Suprapubic skin (tissue), 4 donors: ENCODE measurements around the gene DOCK11.

Experiments used
- CTCF ChIP-seq, 2 donors: fragments of 200-600 bp in 1 of 2; fragments of 450-650 bp in 1 of 2; sonication (generic) in 1 of 2; IDR thresholded peaks; one replicate each; pipeline ENCODE4 v1.5.1; 2016 to 2019; ENCODE audit warnings: antibody characterized with exemption in 2 of 2, mild to moderate bottlenecking in 1 of 2, moderate library complexity in 1 of 2
- EP300 ChIP-seq: sonication (generic); formaldehyde crosslinking; IDR thresholded peaks from one replicate; pipeline ENCODE4 v1.6.1; 2017; ENCODE audit warnings: antibody characterized with exemption
- POLR2A ChIP-seq, 2 donors: fragments of 450-650 bp; IDR thresholded peaks; one replicate each; pipeline ENCODE4 v1.6.1; 2017; ENCODE audit warnings: antibody characterized with exemption in 2 of 2, mild to moderate bottlenecking in 2 of 2, moderate library complexity in 2 of 2
- POLR2AphosphoS5 ChIP-seq, 3 donors: sonication (generic); formaldehyde crosslinking; IDR thresholded peaks; one replicate each; pipeline ENCODE4 v1.6.1; 2017; ENCODE audit warnings: antibody characterized with exemption in 3 of 3

- TF ChIP-seq CTCF (IDR thresholded peaks at IDR 0.05) (no peak), POLR2A (IDR thresholded peaks at IDR 0.05) (no peak), POLR2AphosphoS5 (IDR thresholded peaks at IDR 0.05) (no peak), EP300 (no peak)
Measured at GRCh38 chrX:118493016-118493415, 2.6 kb upstream of the DOCK11 start.
